Lower leg skin (tissue), 4 donors: ENCODE data around the gene HYAL2. TPM values are rescaled to one million over a fixed set of nuclear protein-coding genes. Genes with fewer than 3 reads are reported as not detected.
"Not testable (repeated sequence)": the region's sequence is repeated elsewhere in the genome, so short reads cannot be mapped to it uniquely, and the experiment has no call there.

Source experiments
- DNase-seq, 2 donors: peaks; one replicate each; pipeline ENCODE4 v3.0.0-alpha.2; 2019; ENCODE audit warnings: low spot score in 2 of 2
- H3K4me3 ChIP-seq: fragments of 200-600 bp; sonication (generic); 2 replicates; pipeline ENCODE4 v1.5.1; 2017; ENCODE audit warnings: mild to moderate bottlenecking, low read depth; ENCODE audit not compliant: poor library complexity, severe bottlenecking
- CTCF ChIP-seq, 3 donors: fragments of 450-650 bp; IDR thresholded peaks; one replicate each; pipeline ENCODE4 v1.5.1; 2016; ENCODE audit warnings: antibody characterized with exemption in 3 of 3, mild to moderate bottlenecking in 3 of 3, moderate library complexity in 2 of 3
- POLR2A ChIP-seq, 2 donors: fragments of 450-650 bp; IDR thresholded peaks; one replicate each; pipeline ENCODE4 v1.6.1; 2016 to 2017; ENCODE audit warnings: antibody characterized with exemption in 2 of 2, mild to moderate bottlenecking in 1 of 2, moderate library complexity in 1 of 2
- WGBS, 2 donors: methylation state at CpG; one replicate each; pipeline ENCODE4 v1.1.5; 2018; 5-methylcytosine and 5-hydroxymethylcytosine counted together
- intact Hi-C: fragments of 100-400 bp; cut with DNase I; formaldehyde crosslinking; loops from one replicate; pipeline ENCODE4 v1.15.0; 2023; ENCODE audit warnings: low total_unique reads
- total RNA-seq, 4 donors: library from RNA; depleted of rRNA; stranded (reverse); fragments of >200 nt; gene quantifications; one replicate each; pipeline ENCODE4 v1.1.0, GENCODE V29; 2016

The HYAL2 gene
- total RNA-seq, 4 donors from 2014 or later = 44.1 to 95.7 (median 72.9) TPM

- no peak for DNase-seq
- no peak overlapping the region for H3K4me3 ChIP-seq
- intact Hi-C loops = no loop called here
- TF ChIP-seq CTCF (IDR thresholded peaks at IDR 0.05) = no peak
- no peak for TF ChIP-seq POLR2A (IDR thresholded peaks at IDR 0.05)
- whole genome bisulfite sequencing, 2 donors = 80 to 82% methylated on average over 24 to 26 of the region's 28 CpGs
These were observed 36.0 kb downstream of the HYAL2 start for GRCh38 chr3:50286322-50287227.

GRCh38 chr3:50284121-50284520 lies 38.4 kb downstream of the HYAL2 start:
- DNase-seq, intact Hi-C loops, H3K4me3 ChIP-seq: not testable (repeated sequence)
- WGBS, 2 donors = 79 to 80% methylated on average over 6 of the region's 6 CpGs

- intact Hi-C loops = loop anchor here (10.0 kb wide), 1 partner anchor 155 kb away; no protein-coding TSS in a partner anchor
- 88 to 91% methylated on average over 8 of the region's 8 CpGs for WGBS, 2 donors
These were observed 43.1 kb downstream of the HYAL2 start for GRCh38 chr3:50279255-50280016.

GRCh38 chr3:50278880-50279224 lies 43.7 kb downstream of the HYAL2 start, which contains the start of gene LSMEM2:
Gene LSMEM2 (plus strand): TSS chr3:50279087. CDS start chr3:50279114, 27 bp downstream.
- 53 to 69% methylated on average over 2 of the region's 2 CpGs for whole genome bisulfite sequencing, 2 donors
- DNase-seq = no peak
- TF ChIP-seq POLR2A (IDR thresholded peaks at IDR 0.05) = no peak
- no peak for TF ChIP-seq CTCF (IDR thresholded peaks at IDR 0.05)
- no peak within 1 kb of the TSS for H3K4me3 ChIP-seq
- intact Hi-C loops = loop anchor here (10.0 kb wide), 1 partner anchor 154 kb away; no protein-coding TSS in a partner anchor

More at GRCh38 chr3:50279255-50280016, 43.1 kb downstream of the HYAL2 start:
- no peak for DNase-seq
- no peak for TF ChIP-seq CTCF (IDR thresholded peaks at IDR 0.05)
- no peak for TF ChIP-seq POLR2A (IDR thresholded peaks at IDR 0.05)
- H3K4me3 ChIP-seq = no peak overlapping the region

GRCh38 chr3:50278123-50278879 lies 44.2 kb downstream of the HYAL2 start:
- WGBS, 2 donors = 73 to 88% methylated on average over 4 of the region's 4 CpGs
- H3K4me3 ChIP-seq = no peak overlapping the region
- no peak for DNase-seq
- no peak for TF ChIP-seq CTCF (IDR thresholded peaks at IDR 0.05)
- TF ChIP-seq POLR2A (IDR thresholded peaks at IDR 0.05) = no peak
- intact Hi-C loops = loop anchor here (10.0 kb wide), 1 partner anchor 154 kb away; no protein-coding TSS in a partner anchor
